HFF-Myc (cell line): ENCODE measurements around the gene C20orf202.
"Not testable (repeated sequence)": the region's sequence is repeated elsewhere in the genome, so short reads cannot be mapped to it uniquely, and the experiment has no call there.

ENCODE experiments used
- DNase-seq: peaks from one replicate; pipeline ENCODE4 v3.0.0-alpha.2; 2011; ENCODE audit warnings: low read depth; ENCODE audit errors: extremely low read depth
- H3K4me3 ChIP-seq: replicated peaks from 2 replicates; pipeline ENCODE4 v1.5.1; 2011; ENCODE audit warnings: low read depth, mild to moderate bottlenecking, control low read depth, low read length
- TF ChIP-seq, protein P1 (sequence below): IDR thresholded peaks from 2 replicates; pipeline ENCODE4 v1.5.1; 2012; ENCODE audit warnings: mild to moderate bottlenecking, low read depth, low read length, control low read depth; ENCODE audit errors: missing control alignments

The C20orf202 gene

DNA sequence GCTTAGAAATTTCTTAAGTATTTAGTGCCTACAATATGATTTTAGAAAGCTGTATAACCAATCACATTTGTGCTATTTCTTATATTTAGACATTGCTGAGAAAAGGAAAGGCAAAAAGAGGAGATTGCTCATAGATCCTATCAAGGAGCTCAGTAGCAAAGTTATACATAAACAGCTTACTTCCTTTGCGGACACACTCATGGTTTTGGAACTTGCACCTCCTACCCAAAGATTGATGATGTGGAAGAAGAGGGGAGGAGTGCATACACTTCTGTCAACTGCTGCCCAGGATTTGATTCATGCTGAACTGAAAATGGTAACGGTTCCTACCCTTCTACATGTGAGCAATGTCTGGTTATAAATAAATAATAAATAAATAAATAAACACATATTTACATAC lies 39.3 kb downstream of the C20orf202 start:
- DNase-seq, result peak; percentile 36
- TF ChIP-seq, protein P1, sequence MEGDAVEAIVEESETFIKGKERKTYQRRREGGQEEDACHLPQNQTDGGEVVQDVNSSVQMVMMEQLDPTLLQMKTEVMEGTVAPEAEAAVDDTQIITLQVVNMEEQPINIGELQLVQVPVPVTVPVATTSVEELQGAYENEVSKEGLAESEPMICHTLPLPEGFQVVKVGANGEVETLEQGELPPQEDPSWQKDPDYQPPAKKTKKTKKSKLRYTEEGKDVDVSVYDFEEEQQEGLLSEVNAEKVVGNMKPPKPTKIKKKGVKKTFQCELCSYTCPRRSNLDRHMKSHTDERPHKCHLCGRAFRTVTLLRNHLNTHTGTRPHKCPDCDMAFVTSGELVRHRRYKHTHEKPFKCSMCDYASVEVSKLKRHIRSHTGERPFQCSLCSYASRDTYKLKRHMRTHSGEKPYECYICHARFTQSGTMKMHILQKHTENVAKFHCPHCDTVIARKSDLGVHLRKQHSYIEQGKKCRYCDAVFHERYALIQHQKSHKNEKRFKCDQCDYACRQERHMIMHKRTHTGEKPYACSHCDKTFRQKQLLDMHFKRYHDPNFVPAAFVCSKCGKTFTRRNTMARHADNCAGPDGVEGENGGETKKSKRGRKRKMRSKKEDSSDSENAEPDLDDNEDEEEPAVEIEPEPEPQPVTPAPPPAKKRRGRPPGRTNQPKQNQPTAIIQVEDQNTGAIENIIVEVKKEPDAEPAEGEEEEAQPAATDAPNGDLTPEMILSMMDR, result no peak
- no peak overlapping the region for H3K4me3 ChIP-seq

DNA sequence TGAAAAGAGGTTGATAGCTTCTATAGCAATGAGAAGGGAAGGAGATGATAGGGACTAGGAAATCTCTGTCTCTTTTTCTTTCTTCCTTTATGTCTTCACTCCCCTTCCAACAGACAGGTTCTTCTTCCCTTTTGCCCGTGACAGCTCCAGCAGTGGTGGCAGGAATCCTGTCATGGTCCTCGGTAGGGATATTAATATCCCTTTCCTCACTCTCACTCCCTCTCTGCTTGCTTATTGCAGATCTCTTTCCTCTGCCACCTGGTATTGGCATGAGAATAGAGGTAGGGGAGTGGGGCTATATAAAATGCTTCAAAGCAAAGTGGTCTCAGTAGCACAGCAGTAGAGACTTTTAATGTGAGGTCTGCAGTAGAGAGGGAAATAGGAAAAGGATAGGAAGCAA lies 42.3 kb downstream of the C20orf202 start:
- H3K4me3 ChIP-seq, result no peak overlapping the region
- TF ChIP-seq, protein P1, result no peak
- DNase-seq, result no peak

DNA sequence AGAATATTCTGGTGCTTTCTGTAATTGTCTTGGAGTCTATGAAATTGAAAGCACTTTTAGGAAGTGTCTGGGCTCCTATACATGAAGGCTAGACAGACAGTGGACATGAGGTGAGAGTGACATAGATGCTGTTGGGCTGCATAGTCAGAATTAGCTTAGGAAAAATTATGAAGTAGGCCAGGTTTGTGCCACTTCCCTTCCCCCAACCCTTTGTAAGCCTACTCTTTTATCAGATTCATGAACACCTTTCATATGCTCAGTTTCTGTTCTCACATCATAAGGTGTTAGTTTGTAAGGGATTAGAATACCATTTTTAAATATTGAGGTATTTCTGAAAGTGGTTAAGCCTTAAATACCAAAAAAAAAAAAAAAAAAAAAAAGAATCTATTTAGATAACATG lies 44.4 kb downstream of the C20orf202 start:
- DNase-seq, result no peak
- H3K4me3 ChIP-seq, result no peak overlapping the region
- TF ChIP-seq, protein P1, result no peak

DNA sequence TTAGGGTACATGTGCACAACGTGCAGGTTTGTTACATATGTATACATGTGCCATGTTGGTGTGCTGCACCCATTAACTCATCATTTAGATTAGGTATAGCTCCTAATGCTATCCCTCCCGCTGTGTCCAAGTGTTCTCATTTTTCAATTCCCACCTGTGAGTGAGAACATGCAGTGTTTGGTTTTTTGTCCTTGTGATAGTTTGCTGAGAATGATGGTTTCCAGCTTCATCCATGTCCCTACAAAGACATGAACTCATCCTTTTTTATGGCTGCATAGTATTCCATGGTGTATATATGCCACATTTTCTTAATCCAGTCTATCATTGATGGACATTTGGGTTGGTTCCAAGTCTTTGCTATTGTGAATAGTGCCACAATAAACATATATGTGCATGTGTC lies 47.0 kb downstream of the C20orf202 start:
- H3K4me3 ChIP-seq, DNase-seq: not testable (repeated sequence)

DNA sequence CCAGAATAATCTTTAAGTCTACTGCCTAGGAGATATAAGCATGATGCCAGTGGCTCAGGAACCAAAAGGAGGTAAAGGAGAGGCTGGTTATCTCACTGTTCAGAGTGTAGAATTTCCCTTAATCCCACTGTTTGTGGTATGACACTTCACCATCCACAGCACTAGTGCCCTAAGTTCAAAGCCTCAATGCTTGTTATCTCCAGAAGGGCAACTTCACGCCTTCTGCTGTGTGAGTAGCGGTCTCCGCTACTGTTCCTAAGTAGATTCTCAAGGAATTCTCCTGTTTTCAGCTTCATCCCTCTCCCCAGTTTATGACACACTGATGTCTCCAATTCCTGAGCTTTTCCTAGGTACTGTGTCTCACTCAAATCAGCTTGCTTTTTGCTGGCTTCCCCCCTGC lies 49.2 kb downstream of the C20orf202 start:
- DNase-seq, result no peak
- TF ChIP-seq, protein P1, result no peak
- no peak overlapping the region for H3K4me3 ChIP-seq

DNA sequence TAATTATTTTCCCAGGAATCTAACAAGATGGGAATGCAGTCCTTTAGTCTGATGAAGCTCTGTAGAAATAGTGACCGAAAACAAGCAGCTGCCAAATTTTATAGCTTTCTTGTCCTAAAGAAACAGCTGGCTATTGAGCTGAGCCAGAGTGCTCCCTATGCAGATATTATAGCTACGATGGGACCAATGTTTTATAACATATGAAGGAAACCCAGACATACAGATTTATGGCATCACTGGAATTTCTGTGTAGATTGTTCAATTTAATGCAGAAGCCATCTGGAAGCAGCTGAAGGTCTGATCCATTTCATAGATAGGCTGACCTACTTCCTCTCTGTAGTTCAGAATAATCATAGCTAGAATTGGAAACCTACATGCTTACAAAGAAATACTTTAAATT lies 51.0 kb downstream of the C20orf202 start:
- no peak for DNase-seq
- TF ChIP-seq, protein P1, result no peak
- no peak overlapping the region for H3K4me3 ChIP-seq

DNA sequence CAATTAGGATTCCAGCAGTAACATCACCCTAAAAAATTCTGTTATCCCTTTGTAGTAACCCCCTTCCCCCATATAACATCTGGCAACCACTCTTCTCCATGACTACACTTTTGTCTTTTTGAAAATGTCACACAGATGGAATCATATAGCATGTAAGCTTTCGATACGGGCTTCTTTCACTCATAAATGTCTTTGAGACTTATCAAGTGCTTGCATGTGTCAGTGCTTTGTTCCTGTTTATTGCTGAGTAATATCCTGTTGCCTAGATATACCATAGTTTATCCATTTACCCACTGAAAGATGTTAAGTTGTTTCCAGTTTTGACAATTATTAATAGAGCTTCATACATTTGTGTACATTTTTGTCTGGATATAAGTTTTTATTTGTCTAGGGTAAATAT lies 52.4 kb downstream of the C20orf202 start:
- no peak for DNase-seq
- H3K4me3 ChIP-seq, result no peak overlapping the region
- TF ChIP-seq, protein P1, result no peak
